Activated naive CD8-positive, alpha-beta T cell treated with anti-CD3 and anti-CD28 coated beads, Interleukin-2, amount 50 U/mL, for 24 hours (primary cell): ENCODE results near the gene FSIP1.

Experiments
- ATAC-seq: fragments of 150-1000 bp; cut with Tn5 transposase; one replicate; pipeline ENCODE4 v1.10.0; 2021
- DNase-seq: peaks from one replicate; pipeline ENCODE4 v3.0.0; 2021
- H3K27ac Mint-ChIP-seq: one replicate; pipeline ENCODE4 v1.8.0; 2021; ENCODE audit warnings: mild to moderate bottlenecking, mixed read lengths
- H3K27me3 Mint-ChIP-seq: one replicate; pipeline ENCODE4 v1.8.0; 2021; ENCODE audit warnings: mixed read lengths
- H3K36me3 Mint-ChIP-seq: one replicate; pipeline ENCODE4 v1.8.0; 2021; ENCODE audit warnings: low read depth, mixed read lengths
- H3K4me1 Mint-ChIP-seq: one replicate; pipeline ENCODE4 v1.8.0; 2021; ENCODE audit warnings: mixed read lengths
- H3K4me3 Mint-ChIP-seq: one replicate; pipeline ENCODE4 v1.8.0; 2021; ENCODE audit warnings: mild to moderate bottlenecking, moderate library complexity, mixed read lengths
- H3K9me3 Mint-ChIP-seq: one replicate; pipeline ENCODE4 v1.8.0; 2021; ENCODE audit warnings: mixed read lengths

Gene FSIP1

DNA sequence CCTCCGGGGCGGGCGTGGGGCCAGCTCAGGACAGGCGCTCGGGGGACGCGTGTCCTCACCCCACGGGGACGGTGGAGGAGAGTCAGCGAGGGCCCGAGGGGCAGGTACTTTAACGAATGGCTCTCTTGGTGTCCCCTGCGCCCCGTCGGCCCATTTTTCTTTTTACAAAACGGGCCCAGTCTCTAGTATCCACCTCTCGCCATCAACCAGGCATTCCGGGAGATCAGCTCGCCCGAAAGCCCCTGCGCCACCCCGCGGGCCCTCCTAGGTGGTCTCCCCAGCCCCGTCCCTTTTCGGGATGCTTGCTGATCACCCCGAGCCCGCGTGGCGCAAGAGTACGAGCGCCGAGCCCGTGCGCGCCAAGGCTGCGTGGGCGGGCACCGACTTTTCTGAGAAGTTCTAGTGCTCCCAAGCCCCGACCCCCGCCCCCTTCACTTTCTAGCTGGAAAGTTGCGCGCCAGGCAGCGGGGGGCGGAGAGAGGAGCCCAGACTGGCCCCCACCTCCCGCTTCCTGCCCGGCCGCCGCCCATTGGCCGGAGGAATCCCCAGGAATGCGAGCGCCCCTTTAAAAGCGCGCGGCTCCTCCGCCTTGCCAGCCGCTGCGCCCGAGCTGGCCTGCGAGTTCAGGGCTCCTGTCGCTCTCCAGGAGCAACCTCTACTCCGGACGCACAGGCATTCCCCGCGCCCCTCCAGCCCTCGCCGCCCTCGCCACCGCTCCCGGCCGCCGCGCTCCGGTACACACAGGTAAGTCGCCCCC is 202.0 kb downstream of the FSIP1 start, which contains the start of gene THBS1:
TSS of gene THBS1 (plus strand) at position 595 of the 757 bp plus-strand sequence. CDS start 779 bp downstream, outside the sequence.
- ATAC-seq (peak; percentile 27), DNase-seq (peak; percentile 63)
- Mint-ChIP-seq H3K27ac (peak within 1 kb of the TSS; percentile 25), H3K36me3 (no peaks in the 10 kb centered on the region), H3K9me3 (no peaks in the 10 kb centered on the region), H3K4me1 (peaks cover 13% of the 10 kb centered on the region), H3K27me3 (peaks cover 58% of the 10 kb centered on the region), H3K4me3 (peak within 1 kb of the TSS; percentile 54)

DNA sequence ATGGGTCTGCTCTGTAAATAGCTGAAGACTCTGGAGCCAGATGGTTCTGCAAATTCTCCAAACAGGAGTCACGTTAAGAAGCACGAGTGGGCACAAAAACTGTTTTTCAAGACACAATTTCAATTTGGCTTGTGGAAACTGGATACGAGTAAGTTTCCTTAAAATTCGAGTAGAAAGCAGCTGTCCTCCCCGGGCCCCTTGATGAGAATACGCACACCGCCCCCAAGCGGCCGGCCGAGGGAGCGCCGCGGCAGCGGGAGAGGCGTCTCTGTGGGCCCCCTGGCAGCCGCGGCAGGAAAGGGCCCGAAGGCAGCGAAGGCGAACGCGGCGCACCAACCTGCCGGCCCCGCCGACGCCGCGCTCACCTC is 202.5 kb downstream of the FSIP1 start:
- Mint-ChIP-seq H3K4me1 (peaks cover 13% of the 10 kb centered on the region), H3K27ac (no peak overlapping the region), H3K27me3 (peaks cover 61% of the 10 kb centered on the region), H3K9me3 (no peaks in the 10 kb centered on the region), H3K4me3 (peak overlapping the region; percentile 54), H3K36me3 (no peaks in the 10 kb centered on the region)
- ATAC-seq = peak; percentile 87
- DNase-seq = peak; percentile 92

GRCh38 chr15:39579487-39580116 is 203.0 kb downstream of the FSIP1 start:
- H3K4me3 Mint-ChIP-seq = peak overlapping the region; percentile 34
- H3K9me3 Mint-ChIP-seq = no peaks in the 10 kb centered on the region
- DNase-seq (no peak), ATAC-seq (no peak)
- H3K27ac Mint-ChIP-seq = no peak overlapping the region
- peaks cover 13% of the 10 kb centered on the region for H3K4me1 Mint-ChIP-seq
- peaks cover 62% of the 10 kb centered on the region for H3K27me3 Mint-ChIP-seq
- no peaks in the 10 kb centered on the region for H3K36me3 Mint-ChIP-seq

DNA sequence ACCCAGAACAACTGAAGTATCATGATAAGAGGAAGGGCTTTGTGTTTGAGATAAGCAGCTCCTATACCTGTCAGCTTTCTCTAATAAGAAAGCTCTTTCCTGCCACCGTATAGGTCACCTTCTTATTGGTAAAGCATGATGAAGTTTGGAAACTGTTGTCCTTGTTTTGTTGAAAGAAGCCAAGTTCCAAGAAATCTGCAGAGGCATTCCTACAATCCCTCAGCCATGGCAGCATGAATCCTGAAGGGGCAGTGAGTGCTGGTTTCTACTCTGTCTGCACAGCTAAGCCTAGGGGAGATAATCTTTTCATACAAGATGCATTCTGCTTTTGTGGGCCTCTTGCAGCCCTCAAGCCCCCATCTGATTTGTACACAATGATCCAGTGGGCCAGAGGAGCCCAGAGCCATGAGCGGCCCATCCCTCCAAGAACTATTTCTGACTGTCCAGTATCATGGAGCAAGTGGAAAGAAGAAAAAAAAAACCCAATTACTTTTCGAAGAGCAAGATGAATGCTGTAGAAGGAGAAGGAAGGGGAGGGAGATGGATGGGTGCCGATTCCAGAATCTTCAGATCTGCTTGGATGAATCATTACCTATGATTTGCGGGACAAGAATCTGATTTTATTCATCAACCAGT is 203.7 kb downstream of the FSIP1 start:
- peaks cover 13% of the 10 kb centered on the region for H3K4me1 Mint-ChIP-seq
- DNase-seq (no peak), ATAC-seq (no peak)
- H3K27ac Mint-ChIP-seq = no peak overlapping the region
- H3K4me3 Mint-ChIP-seq = no peak overlapping the region
- no peaks in the 10 kb centered on the region for H3K9me3 Mint-ChIP-seq
- no peaks in the 10 kb centered on the region for H3K36me3 Mint-ChIP-seq
- H3K27me3 Mint-ChIP-seq = peaks cover 62% of the 10 kb centered on the region

DNA sequence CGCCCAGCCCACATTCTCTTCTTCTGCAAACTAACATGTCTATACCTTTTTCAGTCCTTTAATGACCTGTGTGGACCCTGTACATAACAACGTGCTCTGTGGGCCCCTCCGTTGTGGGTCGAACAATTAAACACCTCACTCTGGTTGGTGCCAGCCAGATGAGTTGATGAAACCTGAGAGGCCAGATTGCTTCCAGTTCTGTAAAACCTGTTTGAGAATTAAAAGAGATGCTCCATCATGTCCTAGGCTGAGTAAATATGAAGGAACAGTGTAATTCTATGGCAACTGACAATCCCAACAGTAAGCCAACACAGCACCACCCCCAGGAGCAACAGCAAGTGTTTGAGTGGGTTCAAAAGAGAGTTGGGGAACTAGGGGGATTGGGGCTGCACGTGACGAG is 207.5 kb downstream of the FSIP1 start:
- DNase-seq = no peak
- H3K4me3 Mint-ChIP-seq = no peak overlapping the region
- no peaks in the 10 kb centered on the region for H3K36me3 Mint-ChIP-seq
- H3K27me3 Mint-ChIP-seq = peaks cover 49% of the 10 kb centered on the region
- no peak overlapping the region for H3K27ac Mint-ChIP-seq
- ATAC-seq = no peak
- H3K4me1 Mint-ChIP-seq = peaks cover 7% of the 10 kb centered on the region
- H3K9me3 Mint-ChIP-seq = no peaks in the 10 kb centered on the region

- no peak for ATAC-seq
- Mint-ChIP-seq H3K4me1 (no peaks in the 10 kb centered on the region), H3K27me3 (peaks cover 42% of the 10 kb centered on the region), H3K36me3 (no peaks in the 10 kb centered on the region), H3K27ac (no peak overlapping the region), H3K9me3 (no peaks in the 10 kb centered on the region), H3K4me3 (no peak overlapping the region)
- no peak for DNase-seq
Observed at GRCh38 chr15:39574427-39574826, 208.2 kb downstream of the FSIP1 start.

- peaks cover 37% of the 10 kb centered on the region for H3K27me3 Mint-ChIP-seq
- ATAC-seq (no peak), DNase-seq (no peak)
- H3K9me3 Mint-ChIP-seq = no peaks in the 10 kb centered on the region
- H3K4me3 Mint-ChIP-seq = no peak overlapping the region
- no peaks in the 10 kb centered on the region for H3K36me3 Mint-ChIP-seq
- no peaks in the 10 kb centered on the region for H3K4me1 Mint-ChIP-seq
- H3K27ac Mint-ChIP-seq = no peak overlapping the region
Observed at GRCh38 chr15:39573844-39574243, 208.8 kb downstream of the FSIP1 start.

GRCh38 chr15:39573287-39573686 is 209.4 kb downstream of the FSIP1 start:
- Mint-ChIP-seq H3K4me1 (no peaks in the 10 kb centered on the region), H3K27ac (no peak overlapping the region), H3K4me3 (no peak overlapping the region), H3K36me3 (no peaks in the 10 kb centered on the region), H3K9me3 (no peaks in the 10 kb centered on the region), H3K27me3 (peaks cover 31% of the 10 kb centered on the region)
- no peak for ATAC-seq
- no peak for DNase-seq

GRCh38 chr15:39565851-39566250 is 216.8 kb downstream of the FSIP1 start:
- no peak overlapping the region for H3K27ac Mint-ChIP-seq
- H3K36me3 Mint-ChIP-seq = no peaks in the 10 kb centered on the region
- H3K4me3 Mint-ChIP-seq = no peak overlapping the region
- ATAC-seq (no peak), DNase-seq (no peak)
- peaks cover 6% of the 10 kb centered on the region for H3K27me3 Mint-ChIP-seq
- H3K4me1 Mint-ChIP-seq = no peaks in the 10 kb centered on the region
- H3K9me3 Mint-ChIP-seq = no peaks in the 10 kb centered on the region

GRCh38 chr15:39564972-39565665 is 217.5 kb downstream of the FSIP1 start:
- Mint-ChIP-seq H3K27me3 (peaks cover 6% of the 10 kb centered on the region), H3K4me3 (no peak overlapping the region), H3K4me1 (no peaks in the 10 kb centered on the region), H3K36me3 (no peaks in the 10 kb centered on the region), H3K9me3 (no peaks in the 10 kb centered on the region), H3K27ac (no peak overlapping the region)
- DNase-seq (no peak), ATAC-seq (no peak)

GRCh38 chr15:39558421-39558820 is 224.2 kb downstream of the FSIP1 start:
- no peaks in the 10 kb centered on the region for H3K27me3 Mint-ChIP-seq
- H3K36me3 Mint-ChIP-seq = no peaks in the 10 kb centered on the region
- no peak for DNase-seq
- no peak for ATAC-seq
- no peak overlapping the region for H3K27ac Mint-ChIP-seq
- H3K4me3 Mint-ChIP-seq = no peak overlapping the region
- no peaks in the 10 kb centered on the region for H3K9me3 Mint-ChIP-seq
- H3K4me1 Mint-ChIP-seq = peaks cover 7% of the 10 kb centered on the region

DNA sequence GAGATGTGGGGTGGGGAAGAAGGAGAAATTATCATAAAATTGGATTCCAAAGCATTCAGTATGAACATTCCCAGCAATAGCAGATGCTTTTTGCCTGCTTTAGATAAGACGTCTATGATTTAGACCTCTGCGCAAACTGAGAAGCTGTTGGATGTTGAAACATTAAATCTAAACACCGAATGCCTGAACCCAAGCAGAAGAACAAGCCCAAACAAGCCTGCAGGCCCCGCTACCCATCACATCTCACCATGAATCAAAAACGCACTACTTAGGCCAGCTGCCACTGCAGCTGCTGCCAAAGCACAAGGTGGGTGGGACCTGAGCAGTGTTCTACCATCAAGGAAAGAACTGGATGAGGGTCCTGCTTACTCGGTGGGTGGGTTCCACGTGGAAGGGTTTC is 226.2 kb downstream of the FSIP1 start:
- no peak for ATAC-seq
- Mint-ChIP-seq H3K4me1 (peaks cover 8% of the 10 kb centered on the region), H3K36me3 (no peaks in the 10 kb centered on the region), H3K4me3 (no peak overlapping the region), H3K9me3 (no peaks in the 10 kb centered on the region), H3K27ac (no peak overlapping the region), H3K27me3 (peaks cover 3% of the 10 kb centered on the region)
- no peak for DNase-seq

- H3K9me3 Mint-ChIP-seq = no peaks in the 10 kb centered on the region
- H3K4me1 Mint-ChIP-seq = peaks cover 8% of the 10 kb centered on the region
- H3K27ac Mint-ChIP-seq = no peak overlapping the region
- DNase-seq = no peak
- H3K4me3 Mint-ChIP-seq = no peak overlapping the region
- no peaks in the 10 kb centered on the region for H3K36me3 Mint-ChIP-seq
- peaks cover 3% of the 10 kb centered on the region for H3K27me3 Mint-ChIP-seq
- ATAC-seq = no peak
Observed at GRCh38 chr15:39555885-39556284, 226.8 kb downstream of the FSIP1 start.

GRCh38 chr15:39554746-39555387 is 227.8 kb downstream of the FSIP1 start:
- no peaks in the 10 kb centered on the region for H3K9me3 Mint-ChIP-seq
- ATAC-seq (no peak), DNase-seq (no peak)
- H3K27ac Mint-ChIP-seq = no peak overlapping the region
- H3K4me3 Mint-ChIP-seq = no peak overlapping the region
- H3K27me3 Mint-ChIP-seq = peaks cover 3% of the 10 kb centered on the region
- H3K36me3 Mint-ChIP-seq = no peaks in the 10 kb centered on the region
- H3K4me1 Mint-ChIP-seq = peaks cover 8% of the 10 kb centered on the region
